Measurements from ENCODE around the gene TBC1D14.

- no peak for TF ChIP-seq CTCF (IDR thresholded peaks at IDR 0.05)
- no peak for TF ChIP-seq POLR2AphosphoS5 (IDR thresholded peaks at IDR 0.05; ENCODE audit: low read depth, low read length)
Measured at GRCh38 chr4:6948134-6948460, 38.5 kb downstream of the TBC1D14 start.
